NCI-H345 (cell line): ENCODE results near the gene DOK6.
A peak's percentile ranks its signal among the peaks of the same experiment; 100 is the strongest.
"Not testable (repeated sequence)": the region's sequence is repeated elsewhere in the genome, so short reads cannot be mapped to it uniquely, and the experiment has no call there.

Experiments
- DNase-seq: peaks from one replicate; lab custom pipeline; 2025; lab: John Stamatoyannopoulos, UW

The DOK6 gene

GRCh38 chr18:69814861-69815385 is 414.2 kb downstream of the DOK6 start:
- DNase-seq: no peak

GRCh38 chr18:69817335-69817940 is 416.8 kb downstream of the DOK6 start:
- no peak for DNase-seq

DNA sequence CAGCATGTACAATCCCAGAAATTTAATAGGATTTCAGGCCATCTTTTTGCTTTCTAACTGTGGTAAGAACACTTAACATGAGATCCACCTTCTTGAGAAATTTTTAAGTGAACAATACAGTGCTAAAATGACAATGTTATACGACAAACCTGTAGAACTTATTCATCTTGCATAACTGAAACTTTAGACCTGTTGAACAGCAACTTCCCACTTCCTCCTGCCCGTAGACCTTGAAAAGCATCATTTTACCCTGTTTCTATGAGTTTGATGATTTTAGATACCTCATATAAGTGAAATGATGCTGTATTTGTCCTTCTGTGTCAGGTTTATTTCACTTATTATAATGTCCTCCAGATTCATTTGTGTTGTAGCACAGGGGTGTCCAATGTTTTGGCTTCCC is 418.8 kb downstream of the DOK6 start:
- no peak for DNase-seq

DNA sequence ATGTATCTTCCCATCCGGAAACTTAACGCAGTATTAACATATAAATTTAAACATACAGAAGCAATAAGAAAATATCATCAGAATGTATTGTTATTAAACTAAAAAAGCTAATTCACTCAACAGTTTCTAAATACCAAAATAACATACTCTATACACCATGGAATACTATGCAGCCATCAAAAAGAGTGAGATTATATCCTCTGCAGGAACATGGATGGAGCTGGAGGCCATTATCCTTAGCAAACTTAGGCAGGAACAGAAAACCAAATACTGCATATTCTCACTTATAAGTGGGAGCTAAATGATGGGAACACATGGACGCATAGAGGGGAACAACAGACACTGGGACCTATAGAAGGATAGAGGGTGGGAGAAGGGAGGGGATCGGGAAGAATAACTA is 419.9 kb downstream of the DOK6 start:
- no peak for DNase-seq

- no peak for DNase-seq
Observed at GRCh38 chr18:69830189-69830588, 429.5 kb downstream of the DOK6 start.

- DNase-seq: not testable (repeated sequence)
Observed at GRCh38 chr18:69834980-69835379, 434.3 kb downstream of the DOK6 start.

- no peak for DNase-seq
Observed at GRCh38 chr18:69838003-69838402, 437.3 kb downstream of the DOK6 start.

DNA sequence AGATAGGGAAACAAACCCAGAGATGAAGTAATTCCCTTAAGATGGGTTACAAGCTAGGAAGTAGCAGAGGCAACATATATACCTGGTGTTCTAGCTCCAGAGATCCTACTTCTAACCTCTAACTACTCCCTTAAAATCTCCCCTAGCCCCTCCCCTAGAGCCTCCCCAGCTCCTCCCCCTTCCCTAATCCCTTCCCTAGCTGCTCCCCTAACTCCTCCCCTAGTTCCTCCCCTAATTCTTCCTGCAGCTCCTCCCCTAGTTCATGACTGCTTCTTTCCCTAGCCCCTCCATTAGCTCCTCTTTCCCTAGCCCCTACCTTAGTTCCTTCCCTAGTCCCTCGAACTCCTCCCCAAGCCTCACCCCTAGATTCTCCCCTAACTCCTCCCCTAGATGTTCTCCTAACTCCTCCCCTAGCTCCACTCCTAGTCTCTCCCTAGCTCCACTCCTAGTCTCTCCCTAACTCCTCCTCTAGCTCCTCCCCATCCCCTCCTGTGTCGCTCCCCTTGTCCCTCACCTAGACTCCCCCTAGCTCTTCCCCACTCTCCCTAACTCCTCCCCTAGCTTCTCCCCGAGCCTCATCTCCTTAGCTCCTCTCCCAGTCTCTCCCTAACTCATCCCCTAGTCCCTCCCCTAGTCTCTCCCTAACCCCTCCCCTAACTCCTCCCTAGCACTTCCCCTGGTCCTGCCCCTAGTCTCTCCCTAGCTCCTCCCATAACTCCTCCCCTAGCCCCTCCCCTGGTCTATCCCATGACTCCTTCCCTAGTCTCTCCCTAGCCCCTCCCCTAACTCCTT is 438.1 kb downstream of the DOK6 start:
- DNase-seq: no peak

GRCh38 chr18:69839497-69839896 is 438.8 kb downstream of the DOK6 start:
- no peak for DNase-seq

GRCh38 chr18:69840001-69840400 is 439.3 kb downstream of the DOK6 start:
- DNase-seq: no peak

DNA sequence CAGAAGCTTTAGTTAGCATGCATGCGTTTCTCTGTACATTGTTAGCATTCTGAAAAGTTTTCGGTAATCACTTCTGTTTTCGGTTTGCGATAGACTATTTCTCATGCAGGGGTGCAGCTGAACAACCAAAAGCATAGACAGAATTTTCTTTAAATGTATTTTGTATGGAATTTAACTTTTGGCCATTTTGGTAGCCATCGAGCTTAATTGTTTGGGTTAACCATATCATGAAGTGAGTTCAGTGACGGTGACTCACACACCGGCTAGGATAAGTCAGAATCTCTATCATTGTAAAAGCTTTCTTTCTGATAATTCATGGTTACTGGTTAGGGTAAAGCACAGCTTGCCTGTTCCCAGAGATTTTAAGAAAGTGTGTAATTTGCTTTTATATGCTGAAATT is 439.8 kb downstream of the DOK6 start:
- DNase-seq: no peak

DNA sequence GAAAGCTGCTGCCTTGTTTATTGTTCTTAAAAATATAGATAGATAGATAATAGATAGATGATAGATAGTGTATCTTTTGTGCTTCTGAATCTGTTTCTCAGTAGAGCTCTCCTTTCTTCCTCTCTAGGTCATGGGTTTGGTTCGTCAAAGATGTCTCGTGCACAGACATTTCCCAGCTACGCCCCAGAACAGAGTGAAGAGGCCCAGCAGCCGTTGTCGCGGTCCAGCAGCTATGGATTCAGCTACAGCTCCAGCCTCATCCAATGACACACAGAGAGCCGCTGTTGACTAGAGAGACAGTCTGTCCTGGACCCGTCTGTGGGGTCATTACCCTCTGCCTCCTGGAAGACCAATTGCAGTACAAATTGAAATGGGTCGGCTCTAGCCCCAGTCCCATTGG is 440.4 kb downstream of the DOK6 start:
- DNase-seq: no peak

GRCh38 chr18:69843015-69843414 is 442.3 kb downstream of the DOK6 start:
- no peak for DNase-seq

- no peak for DNase-seq
Observed at GRCh38 chr18:69844656-69845055, 444.0 kb downstream of the DOK6 start.

DNA sequence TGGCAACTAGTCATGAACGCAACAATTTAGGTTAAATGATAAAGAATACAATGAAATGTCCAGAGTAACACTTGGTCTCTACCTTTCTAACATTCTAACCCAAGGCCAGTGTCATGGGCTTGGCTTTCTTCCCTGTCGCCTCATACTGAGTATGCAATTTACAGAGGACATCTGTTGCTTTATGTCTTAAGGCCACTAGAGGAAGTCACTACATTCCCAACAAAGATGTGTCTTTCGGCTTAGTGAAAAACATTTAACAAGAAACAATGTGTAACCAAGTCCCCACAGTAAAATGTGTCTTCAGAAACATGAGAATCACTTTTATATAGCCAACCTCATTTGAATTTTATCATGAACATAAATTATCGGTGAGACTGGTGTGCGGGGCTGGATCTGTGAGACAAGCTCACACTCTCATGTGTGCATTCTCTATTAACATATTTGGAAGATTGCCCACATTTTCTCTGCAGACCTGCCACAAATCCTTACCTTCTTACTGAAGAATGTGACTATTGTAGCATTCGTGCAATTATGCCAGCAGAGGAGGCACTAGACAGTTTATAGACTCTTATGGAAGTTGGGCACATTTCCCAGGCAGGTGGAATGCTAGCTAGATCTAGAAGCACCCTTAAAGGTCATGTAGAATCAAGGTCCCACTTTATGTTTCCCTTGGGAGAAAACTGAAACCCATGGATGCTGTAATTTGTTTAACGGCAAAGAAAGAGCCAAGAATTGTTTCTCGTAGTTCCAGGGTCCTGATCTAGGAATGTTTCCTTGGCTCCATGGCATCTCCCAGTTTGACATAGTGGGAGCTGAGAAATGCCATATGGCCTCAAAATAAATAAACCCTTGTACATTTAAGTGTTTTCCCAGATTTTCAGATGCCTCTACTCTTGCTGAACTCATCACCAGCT is 445.2 kb downstream of the DOK6 start:
- peak; percentile 89 for DNase-seq

- DNase-seq: no peak
Observed at GRCh38 chr18:69853051-69853450, 452.4 kb downstream of the DOK6 start.

DNA sequence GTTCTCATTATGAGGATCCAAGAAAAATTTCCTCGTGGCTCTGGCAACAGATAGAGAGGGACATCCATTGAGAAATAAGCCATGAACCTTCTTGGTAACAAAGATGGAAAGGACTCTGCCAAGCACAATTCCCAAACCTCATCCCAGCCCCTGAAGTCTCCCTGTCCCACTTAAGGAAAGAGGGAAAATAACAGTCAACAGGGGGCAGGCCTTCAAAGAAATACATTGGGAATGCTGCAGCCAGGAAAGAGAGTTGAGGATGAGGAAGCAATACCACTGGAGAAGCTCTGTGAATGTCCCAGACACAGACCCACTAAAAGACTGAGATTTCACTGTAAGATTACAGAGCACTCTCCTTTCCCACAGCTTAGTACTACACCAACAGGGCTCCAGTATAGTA is 453.8 kb downstream of the DOK6 start:
- no peak for DNase-seq

GRCh38 chr18:69858897-69859296 is 458.2 kb downstream of the DOK6 start:
- no peak for DNase-seq

DNA sequence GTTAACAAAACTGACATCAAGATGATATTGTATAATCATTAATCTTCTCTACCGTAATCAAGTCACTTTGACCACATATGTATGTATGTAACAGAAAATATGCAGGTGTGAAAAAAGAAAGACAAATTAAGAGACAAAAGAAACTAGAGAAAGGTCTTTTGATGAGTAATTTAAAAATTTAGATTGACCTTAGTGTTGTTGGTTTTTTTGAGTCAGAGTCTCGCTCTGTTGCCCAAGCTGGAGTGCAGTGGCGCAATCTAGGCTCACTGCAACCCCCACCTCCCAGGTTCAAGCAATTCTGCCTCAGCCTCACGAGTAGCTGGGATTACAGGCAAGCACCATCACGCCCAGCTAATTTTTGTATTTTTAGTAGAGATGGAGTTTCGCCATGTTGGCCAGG is 464.1 kb downstream of the DOK6 start:
- DNase-seq: not testable (repeated sequence)

GRCh38 chr18:69865776-69866175 is 465.1 kb downstream of the DOK6 start:
- DNase-seq: no peak

DNA sequence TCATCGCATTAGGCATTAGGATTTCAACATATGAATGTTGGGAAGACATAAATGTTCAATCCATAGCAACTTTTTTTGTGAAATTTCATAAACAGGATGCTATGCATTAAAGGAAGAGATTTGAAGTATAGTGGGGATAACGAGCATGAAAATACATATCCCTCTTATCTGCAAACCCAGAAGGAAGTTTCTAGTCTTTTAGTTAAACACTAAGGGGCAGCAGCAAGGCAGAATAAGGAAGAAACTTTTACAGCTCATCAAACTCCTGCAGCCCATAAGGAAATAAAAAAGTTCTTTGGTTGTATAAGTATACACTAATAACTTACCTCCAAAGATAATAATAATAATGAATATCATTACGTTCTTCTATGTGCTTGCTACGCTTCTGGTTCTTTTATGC is 465.5 kb downstream of the DOK6 start:
- DNase-seq: no peak

- DNase-seq: no peak
Observed at GRCh38 chr18:69870736-69871135, 470.0 kb downstream of the DOK6 start.

DNA sequence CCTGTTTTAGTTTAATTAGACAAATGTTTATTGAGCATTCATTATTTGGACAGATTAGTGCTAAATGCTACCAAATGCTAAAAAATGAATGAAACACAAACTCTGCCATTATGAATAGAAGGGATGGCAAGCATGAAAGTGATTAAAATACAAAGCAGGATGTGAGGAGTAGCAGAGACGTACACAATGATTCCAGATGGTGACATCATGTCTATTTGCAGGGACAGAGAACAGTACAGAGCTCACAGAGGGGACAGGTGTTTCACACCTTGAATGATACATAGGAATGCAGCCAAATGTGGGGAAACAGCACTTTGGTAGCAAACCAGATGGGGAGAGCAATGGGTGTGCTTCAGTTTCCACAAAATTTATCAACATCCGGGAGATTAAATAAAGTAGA is 470.7 kb downstream of the DOK6 start:
- no peak for DNase-seq
